GM12872 (cell line): ENCODE results near the gene MCMBP.
A peak's percentile ranks its signal among the peaks of the same experiment; 100 is the strongest.

Experiments used
- TF ChIP-seq, protein P1 (sequence below): IDR thresholded peaks from 3 replicates; pipeline ENCODE4 v1.5.1; 2011; ENCODE audit warnings: low read depth, mild to moderate bottlenecking, low read length, moderate library complexity; ENCODE audit not compliant: insufficient read depth

The MCMBP gene

DNA sequence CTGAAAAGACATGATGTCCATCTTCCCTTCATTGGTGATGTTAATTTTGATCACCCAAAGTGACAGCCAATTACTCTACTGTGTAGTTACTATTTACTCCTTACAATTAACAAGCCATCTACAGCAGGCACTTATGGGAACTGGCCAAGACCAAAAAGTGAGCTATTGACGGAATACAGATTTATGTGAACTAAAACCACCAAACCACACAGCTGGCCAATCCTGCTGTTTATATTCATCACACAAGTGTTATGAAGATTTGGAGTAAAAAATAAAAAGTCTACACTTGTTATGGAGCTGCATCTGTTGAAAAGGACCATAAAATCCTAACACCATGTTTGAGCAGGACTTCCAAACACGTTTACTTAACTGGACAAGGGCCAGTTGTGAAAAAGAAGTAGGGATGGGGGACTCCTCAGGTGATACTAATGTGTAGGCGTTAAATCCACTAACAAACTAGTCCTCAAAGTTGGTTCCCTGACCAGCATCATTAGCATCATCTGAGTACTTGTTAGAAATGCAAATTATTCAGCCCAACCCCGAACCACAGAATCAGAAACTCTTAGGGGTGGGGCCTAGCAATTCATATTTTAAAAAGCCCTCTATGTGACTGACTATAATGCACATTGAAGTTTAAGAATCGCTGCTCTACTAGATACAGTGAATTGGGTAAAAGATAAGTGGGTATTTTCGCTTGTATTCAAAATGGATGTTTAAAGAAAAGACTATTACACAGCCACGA, 11.6 kb downstream of the MCMBP start:
- TF ChIP-seq, protein P1, sequence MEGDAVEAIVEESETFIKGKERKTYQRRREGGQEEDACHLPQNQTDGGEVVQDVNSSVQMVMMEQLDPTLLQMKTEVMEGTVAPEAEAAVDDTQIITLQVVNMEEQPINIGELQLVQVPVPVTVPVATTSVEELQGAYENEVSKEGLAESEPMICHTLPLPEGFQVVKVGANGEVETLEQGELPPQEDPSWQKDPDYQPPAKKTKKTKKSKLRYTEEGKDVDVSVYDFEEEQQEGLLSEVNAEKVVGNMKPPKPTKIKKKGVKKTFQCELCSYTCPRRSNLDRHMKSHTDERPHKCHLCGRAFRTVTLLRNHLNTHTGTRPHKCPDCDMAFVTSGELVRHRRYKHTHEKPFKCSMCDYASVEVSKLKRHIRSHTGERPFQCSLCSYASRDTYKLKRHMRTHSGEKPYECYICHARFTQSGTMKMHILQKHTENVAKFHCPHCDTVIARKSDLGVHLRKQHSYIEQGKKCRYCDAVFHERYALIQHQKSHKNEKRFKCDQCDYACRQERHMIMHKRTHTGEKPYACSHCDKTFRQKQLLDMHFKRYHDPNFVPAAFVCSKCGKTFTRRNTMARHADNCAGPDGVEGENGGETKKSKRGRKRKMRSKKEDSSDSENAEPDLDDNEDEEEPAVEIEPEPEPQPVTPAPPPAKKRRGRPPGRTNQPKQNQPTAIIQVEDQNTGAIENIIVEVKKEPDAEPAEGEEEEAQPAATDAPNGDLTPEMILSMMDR = no peak

DNA sequence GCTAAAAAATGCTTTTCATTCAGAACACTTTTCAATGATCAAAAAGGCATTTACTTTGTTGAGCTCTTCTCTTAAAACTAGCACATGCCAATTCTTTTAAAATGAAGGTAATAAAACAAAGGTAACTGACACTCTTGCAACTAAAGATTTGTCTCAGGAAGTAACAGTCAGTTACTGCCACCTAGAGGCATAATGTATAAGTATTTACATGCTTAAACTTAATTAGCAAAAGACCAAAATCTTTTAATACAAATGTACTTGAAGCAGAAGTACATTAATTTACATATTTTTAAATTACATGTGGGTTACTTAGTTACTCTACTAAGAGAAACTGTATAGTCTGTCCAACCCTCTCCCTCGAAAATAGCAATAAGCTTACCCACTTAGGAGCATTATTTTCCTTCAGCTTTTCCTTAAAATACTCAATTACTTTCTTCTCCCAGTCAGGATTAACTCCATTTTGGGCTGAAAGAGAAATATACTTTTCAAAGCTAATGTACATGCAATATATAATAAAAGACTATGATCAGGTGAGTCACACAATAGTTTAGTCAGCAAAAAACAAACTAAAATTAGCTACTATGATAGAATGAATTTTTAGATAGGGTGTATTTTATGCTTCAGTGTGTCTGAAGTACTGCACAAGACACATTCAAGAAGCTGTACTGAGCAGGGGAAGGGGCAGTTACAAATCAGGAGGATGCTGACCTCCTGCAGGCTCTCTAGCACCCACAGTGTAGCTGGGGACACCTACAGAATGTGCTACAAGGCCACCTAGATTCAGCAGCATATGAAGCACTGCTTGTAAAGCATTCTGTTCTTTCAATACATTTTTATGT, 13.0 kb downstream of the MCMBP start:
- TF ChIP-seq, protein P1 = peak; percentile 44; the same call in 2 of the 3 replicates

DNA sequence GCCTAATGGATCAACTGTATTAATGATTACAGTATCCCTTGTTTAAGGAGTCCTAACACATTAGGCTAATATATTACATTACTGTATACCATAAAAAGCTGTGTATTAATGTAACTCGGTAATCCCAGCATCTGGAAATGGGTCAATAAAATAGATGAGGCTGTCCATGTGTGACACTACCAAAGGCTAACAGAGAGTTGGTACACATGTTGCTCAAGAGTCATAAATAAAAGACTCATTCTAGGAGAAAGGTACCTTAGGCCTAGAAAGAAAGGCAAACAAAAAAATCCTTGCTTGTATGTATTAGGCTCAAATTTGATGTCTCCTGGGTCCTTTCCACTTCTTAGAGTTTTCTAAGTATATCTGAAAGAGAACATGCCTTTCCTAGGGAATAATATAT, 14.6 kb downstream of the MCMBP start:
- TF ChIP-seq, protein P1 = no peak

DNA sequence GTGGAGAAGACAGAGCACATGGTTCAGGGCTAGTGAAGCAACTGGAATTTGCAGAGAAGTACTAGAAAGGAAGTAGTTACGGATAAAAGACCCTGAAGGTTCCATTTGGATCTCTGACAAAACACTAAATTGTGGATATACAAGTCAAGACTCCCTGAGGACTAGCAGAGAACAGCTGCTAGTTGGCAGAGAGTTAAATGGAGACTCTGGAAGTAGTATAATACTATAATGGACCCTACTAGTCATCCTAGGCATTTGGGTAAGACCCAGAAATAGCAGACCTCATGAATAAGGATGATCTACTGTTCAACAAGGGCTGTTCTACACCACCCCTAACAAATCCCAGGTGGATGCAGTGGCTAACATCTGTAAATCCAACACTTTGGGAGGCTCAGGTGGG, 19.1 kb downstream of the MCMBP start:
- TF ChIP-seq, protein P1 = no peak

DNA sequence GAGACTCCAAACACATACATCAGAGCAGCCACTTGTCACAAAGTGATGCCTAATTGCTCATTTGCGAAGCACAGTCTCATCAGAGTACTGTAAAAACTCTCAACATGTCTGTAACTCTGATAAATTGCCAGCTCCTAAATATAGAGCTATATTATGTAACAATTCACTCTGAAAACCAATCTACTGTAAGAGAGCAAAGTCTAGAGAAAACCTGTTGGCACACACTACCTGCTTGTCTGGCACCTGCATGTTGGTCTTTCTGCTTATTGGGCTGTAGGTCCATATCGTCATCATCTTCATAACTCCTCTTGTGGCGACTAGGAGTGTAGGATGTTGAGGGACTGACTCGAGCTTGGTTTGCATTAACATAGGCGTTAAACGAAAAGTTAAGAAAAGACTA, 19.8 kb downstream of the MCMBP start:
- TF ChIP-seq, protein P1 = no peak

DNA sequence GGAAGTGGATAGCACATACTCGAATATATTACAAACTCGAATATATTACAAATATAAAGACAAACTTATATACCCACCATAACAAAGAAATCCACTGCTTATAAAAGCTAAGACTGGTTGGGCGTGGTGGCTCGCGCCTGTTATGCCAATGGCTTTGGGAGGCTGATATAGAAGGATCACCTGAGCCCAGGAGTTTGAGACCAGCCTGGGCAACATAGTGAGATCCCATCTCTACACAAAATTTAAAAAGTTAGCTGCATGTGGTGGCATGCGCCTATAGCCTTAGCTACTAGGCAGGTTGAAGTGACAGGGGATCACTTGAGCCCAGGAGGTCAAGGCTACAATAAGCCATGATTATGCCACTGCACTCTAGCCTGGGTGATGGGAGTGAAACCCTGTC, 20.4 kb downstream of the MCMBP start:
- TF ChIP-seq, protein P1 = no peak

DNA sequence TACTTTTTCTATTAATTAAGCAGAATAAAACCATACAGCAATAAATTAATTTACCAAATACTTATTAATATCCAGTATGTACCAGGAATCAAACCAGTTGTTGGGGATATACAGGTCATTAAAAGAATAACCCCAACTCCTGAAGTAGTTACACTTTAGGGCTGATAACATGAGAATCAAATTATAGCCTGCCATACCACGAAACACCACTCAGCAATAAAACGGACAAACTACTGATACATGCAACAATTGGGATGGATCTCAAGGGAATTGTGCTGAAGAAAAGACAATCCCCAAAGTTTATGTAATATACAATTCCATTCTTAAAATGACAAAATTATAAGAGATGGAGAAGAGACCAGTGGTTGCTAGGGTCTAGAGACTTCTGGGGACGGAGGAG, 22.7 kb downstream of the MCMBP start:
- TF ChIP-seq, protein P1 = no peak
